22Rv1 (cell line): ENCODE measurements around the gene SERINC1.

Source experiments
- H3K27ac ChIP-seq: fragments of 450-650 bp; 2 replicates; pipeline ENCODE4 v1.5.1; 2017
- ZFX ChIP-seq: fragments of 450-650 bp; IDR thresholded peaks from 2 replicates; pipeline ENCODE4 v1.6.1; 2017; ENCODE audit warnings: antibody characterized with exemption, borderline replicate concordance
- TF ChIP-seq, protein P1 (sequence below): fragments of 450-650 bp; IDR thresholded peaks from 2 replicates; pipeline ENCODE4 v1.5.1; 2017; ENCODE audit warnings: mild to moderate bottlenecking

SERINC1 gene

GRCh38 chr6:122401104-122401503, 70.5 kb downstream of the SERINC1 start:
- H3K27ac ChIP-seq, result no peak overlapping the region
- TF ChIP-seq, protein P1, sequence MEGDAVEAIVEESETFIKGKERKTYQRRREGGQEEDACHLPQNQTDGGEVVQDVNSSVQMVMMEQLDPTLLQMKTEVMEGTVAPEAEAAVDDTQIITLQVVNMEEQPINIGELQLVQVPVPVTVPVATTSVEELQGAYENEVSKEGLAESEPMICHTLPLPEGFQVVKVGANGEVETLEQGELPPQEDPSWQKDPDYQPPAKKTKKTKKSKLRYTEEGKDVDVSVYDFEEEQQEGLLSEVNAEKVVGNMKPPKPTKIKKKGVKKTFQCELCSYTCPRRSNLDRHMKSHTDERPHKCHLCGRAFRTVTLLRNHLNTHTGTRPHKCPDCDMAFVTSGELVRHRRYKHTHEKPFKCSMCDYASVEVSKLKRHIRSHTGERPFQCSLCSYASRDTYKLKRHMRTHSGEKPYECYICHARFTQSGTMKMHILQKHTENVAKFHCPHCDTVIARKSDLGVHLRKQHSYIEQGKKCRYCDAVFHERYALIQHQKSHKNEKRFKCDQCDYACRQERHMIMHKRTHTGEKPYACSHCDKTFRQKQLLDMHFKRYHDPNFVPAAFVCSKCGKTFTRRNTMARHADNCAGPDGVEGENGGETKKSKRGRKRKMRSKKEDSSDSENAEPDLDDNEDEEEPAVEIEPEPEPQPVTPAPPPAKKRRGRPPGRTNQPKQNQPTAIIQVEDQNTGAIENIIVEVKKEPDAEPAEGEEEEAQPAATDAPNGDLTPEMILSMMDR, result no peak
- TF ChIP-seq ZFX, result no peak

DNA sequence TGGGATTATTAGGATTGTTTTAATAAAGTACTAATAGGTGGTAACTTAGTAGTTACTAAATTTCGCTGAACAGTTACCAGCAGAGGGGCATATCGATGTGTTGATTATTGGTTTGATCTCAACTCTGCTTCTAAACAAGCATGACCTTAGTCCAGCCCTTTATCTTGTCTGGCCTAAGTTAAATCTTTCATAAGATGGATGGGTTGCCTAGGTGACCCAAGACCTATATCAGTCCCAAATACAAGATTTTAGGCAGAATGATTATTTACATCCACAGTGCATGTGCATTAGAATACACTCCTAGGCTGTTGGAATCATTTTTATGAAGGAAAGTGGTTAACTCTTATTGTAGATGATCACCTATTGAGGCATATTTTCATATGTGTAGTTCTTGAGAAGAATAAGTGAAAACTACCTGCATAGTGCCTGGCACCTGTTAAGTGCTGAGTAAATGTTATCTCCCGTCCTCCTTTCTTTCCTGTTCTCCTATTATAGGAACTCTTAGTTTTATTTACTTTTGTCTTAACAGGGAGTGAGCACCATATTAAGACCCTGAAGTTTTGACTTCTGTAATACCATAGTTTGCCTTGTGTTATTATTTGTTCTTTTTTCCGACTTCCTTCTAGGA, 71.0 kb downstream of the SERINC1 start:
- no peak for TF ChIP-seq ZFX
- H3K27ac ChIP-seq, result no peak overlapping the region

GRCh38 chr6:122400121-122400450, 71.5 kb downstream of the SERINC1 start:
- no peak for TF ChIP-seq ZFX
- TF ChIP-seq, protein P1, result no peak
- peak overlapping the region; percentile 56 for H3K27ac ChIP-seq

- no peak for TF ChIP-seq ZFX
- TF ChIP-seq, protein P1, result peak; percentile 27; the same call in 1 of the 2 replicates
- peak within 1 kb of the TSS; percentile 56 for H3K27ac ChIP-seq
Observed at GRCh38 chr6:122399348-122400120, 72.1 kb downstream of the SERINC1 start, which contains the start of gene HSF2. Gene HSF2 (plus strand): TSS chr6:122399652. CDS start chr6:122399738, 86 bp downstream.

- no peak for TF ChIP-seq ZFX
- peak overlapping the region; percentile 56 for H3K27ac ChIP-seq
Observed at GRCh38 chr6:122399055-122399347, 72.6 kb downstream of the SERINC1 start.

GRCh38 chr6:122394016-122394415, 77.6 kb downstream of the SERINC1 start:
- TF ChIP-seq ZFX, result no peak
- TF ChIP-seq, protein P1, result no peak
- H3K27ac ChIP-seq, result no peak overlapping the region

GRCh38 chr6:122393351-122393896, 78.2 kb downstream of the SERINC1 start:
- TF ChIP-seq, protein P1, result no peak
- TF ChIP-seq ZFX, result no peak
- no peak overlapping the region for H3K27ac ChIP-seq
